Mucosa of descending colon (tissue), 3 donors: ENCODE data around the gene CCDC28A. TPM values are rescaled to one million over a fixed set of nuclear protein-coding genes. Genes with fewer than 3 reads are reported as not detected.

ENCODE experiments used
- ATAC-seq: fragments of 200-7000 bp; cut with Tn5 transposase; one replicate; pipeline ENCODE4 v1.9.1; 2020; ENCODE audit warnings: mild to moderate bottlenecking, moderate library complexity
- DNase-seq, 3 donors: peaks; one replicate each; pipeline ENCODE4 v3.0.0-alpha.2; 2020
- H3K36me3 ChIP-seq: fragments of 200-600 bp; one replicate; pipeline ENCODE4 v1.8.0; 2021; ENCODE audit warnings: low read depth, mild to moderate bottlenecking
- H3K4me1 ChIP-seq: fragments of 200-600 bp; one replicate; pipeline ENCODE4 v1.8.0; 2021; ENCODE audit warnings: low read depth, mild to moderate bottlenecking
- H3K4me3 ChIP-seq: fragments of 200-600 bp; one replicate; pipeline ENCODE4 v1.8.0; 2021; ENCODE audit warnings: mild to moderate bottlenecking
- H3K9me3 ChIP-seq: fragments of 200-600 bp; one replicate; pipeline ENCODE4 v1.8.0; 2021; ENCODE audit warnings: mild to moderate bottlenecking
- CTCF ChIP-seq: fragments of 200-600 bp; IDR thresholded peaks from one replicate; pipeline ENCODE4 v1.8.0; 2022; ENCODE audit warnings: antibody characterized with exemption, mild to moderate bottlenecking
- intact Hi-C, 2 donors: fragments of 100-400 bp; cut with DNase I in 1 of 2; cut with micrococcal nuclease in 1 of 2; formaldehyde crosslinking; loops; one replicate each; pipeline versions ENCODE4 v1.11.0 to v1.11.1; 2022; cut with DNase I, micrococcal nuclease
- total RNA-seq, 3 donors: library from RNA; stranded (reverse); fragmentation: NEBNext Ultra II Directional in 2 of 3; extraction: Animal tissue kit (Norgen Biotek cat#: 25700) in 2 of 3; gene quantifications; one replicate each; pipeline versions ENCODE4 v1.2.1 to v1.2.4, GENCODE V29; 2021 to 2023
- donor health status: DM: no; HTN: no; CAD: no; lungs with moderate emphysema.
- donor health status: DM: no; HTN: no; CAD: no.
- donor health status: DM: no; HTN: yes; CAD: no.

CCDC28A gene
- total RNA-seq, 3 donors from 2014 or later, result 16.1 to 29.8 (median 24.0) TPM

GRCh38 chr6:138811866-138812265, 38.3 kb downstream of the CCDC28A start:
- Histone ChIP-seq H3K36me3 (no peaks in the 10 kb centered on the region), H3K4me3 (no peak overlapping the region), H3K4me1 (peaks cover under 1% of the 10 kb centered on the region), H3K9me3 (no peaks in the 10 kb centered on the region)
- DNase-seq, result no peak
- no peak for TF ChIP-seq CTCF
- intact Hi-C loops, result loop anchor here in 1 of 2 donors (10.0 kb wide), 1 partner anchor 553 kb away; no protein-coding TSS in a partner anchor
- ATAC-seq, result no peak

- intact Hi-C loops, result loop anchor here in 1 of 2 donors (10.0 kb wide), 1 partner anchor 550 kb away; no protein-coding TSS in a partner anchor
- DNase-seq, result no peak
- no peak for TF ChIP-seq CTCF
Measured at GRCh38 chr6:138814179-138814834, 40.7 kb downstream of the CCDC28A start.

DNA sequence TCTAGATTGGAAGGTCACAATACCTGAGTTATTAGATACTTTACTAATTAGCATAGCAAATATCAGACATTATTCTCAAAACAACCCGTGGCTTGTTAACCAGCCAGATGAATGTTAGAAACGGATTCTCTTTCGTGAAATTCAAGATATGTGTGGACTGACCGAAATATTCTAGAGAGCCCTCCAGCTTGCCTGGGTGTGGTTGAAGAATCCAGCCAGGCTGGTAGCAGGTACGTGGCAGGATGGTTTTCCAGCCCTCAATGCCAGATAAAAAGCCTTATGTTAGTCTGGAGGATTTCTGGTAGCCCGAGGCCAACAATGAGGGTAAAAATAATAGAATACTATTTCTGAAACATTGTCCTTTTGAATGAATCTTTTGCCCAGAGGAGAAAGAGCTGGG, 41.7 kb downstream of the CCDC28A start:
- H3K4me1 ChIP-seq, result peaks cover 16% of the 10 kb centered on the region
- no peak for ATAC-seq
- no peak overlapping the region for H3K4me3 ChIP-seq
- DNase-seq, result no peak
- H3K9me3 ChIP-seq, result no peaks in the 10 kb centered on the region
- no peaks in the 10 kb centered on the region for H3K36me3 ChIP-seq
- intact Hi-C loops, result loop anchor here (5.0 to 10.0 kb wide), 2 partner anchors 547 to 550 kb away; no protein-coding TSS in a partner anchor
- no peak for TF ChIP-seq CTCF

More at GRCh38 chr6:138814179-138814834, 40.7 kb downstream of the CCDC28A start:
- Histone ChIP-seq H3K4me1 (peaks cover 16% of the 10 kb centered on the region), H3K36me3 (no peaks in the 10 kb centered on the region), H3K9me3 (no peaks in the 10 kb centered on the region), H3K4me3 (no peak overlapping the region)
- ATAC-seq, result no peak

- ATAC-seq (peak; percentile 64), DNase-seq (peak in 1 of 3 donors; percentile 41)
- no peak overlapping the region for H3K4me3 ChIP-seq
- TF ChIP-seq CTCF, result peak; percentile 63
- intact Hi-C loops, result loop anchor here (5.0 to 10.0 kb wide), 2 partner anchors 546 to 549 kb away; no protein-coding TSS in a partner anchor
- H3K36me3 ChIP-seq, result no peaks in the 10 kb centered on the region
- peaks cover 16% of the 10 kb centered on the region for H3K4me1 ChIP-seq
- no peaks in the 10 kb centered on the region for H3K9me3 ChIP-seq
Measured at GRCh38 chr6:138815797-138816528, 42.4 kb downstream of the CCDC28A start.

DNA sequence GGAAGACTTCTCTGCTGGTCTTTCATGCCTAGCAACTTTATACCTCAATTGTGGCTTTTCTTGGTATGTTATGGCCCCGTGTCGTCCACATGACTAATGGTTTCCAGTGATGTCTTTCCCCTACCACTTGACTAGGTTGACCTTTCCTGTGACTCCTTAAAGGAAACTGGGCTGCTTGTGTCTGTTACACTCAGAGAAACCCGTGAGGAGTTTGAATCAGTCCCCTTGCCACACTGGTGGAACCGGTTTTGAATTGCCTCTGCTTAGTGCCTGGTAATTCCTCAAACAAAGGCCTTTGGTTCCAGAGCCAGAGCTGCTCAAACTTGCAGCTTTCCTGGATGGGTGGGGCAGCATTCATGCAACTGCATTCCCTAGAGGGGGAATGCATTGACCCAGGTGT, 44.2 kb downstream of the CCDC28A start:
- H3K4me1 ChIP-seq, result peaks cover 16% of the 10 kb centered on the region
- intact Hi-C loops, result loop anchor here (5.0 to 10.0 kb wide), 2 partner anchors 545 to 547 kb away; no protein-coding TSS in a partner anchor
- TF ChIP-seq CTCF, result no peak
- H3K9me3 ChIP-seq, result no peaks in the 10 kb centered on the region
- peak; percentile 74 to 95 (median 78) for DNase-seq
- no peak overlapping the region for H3K4me3 ChIP-seq
- no peaks in the 10 kb centered on the region for H3K36me3 ChIP-seq
- ATAC-seq, result peak; percentile 94
